SK-N-MC (cell line): ENCODE measurements around the gene DNPH1.

Source experiments
- EZH2 ChIP-seq: fragments of 200-600 bp; sonication (generic); IDR thresholded peaks from one replicate; pipeline ENCODE4 v1.6.1; 2017; ENCODE audit warnings: antibody characterized with exemption
- POLR2AphosphoS5 ChIP-seq: IDR thresholded peaks from 2 replicates; pipeline ENCODE4 v1.6.1; 2012; ENCODE audit warnings: mild to moderate bottlenecking, low read depth, low read length, borderline replicate concordance

DNA sequence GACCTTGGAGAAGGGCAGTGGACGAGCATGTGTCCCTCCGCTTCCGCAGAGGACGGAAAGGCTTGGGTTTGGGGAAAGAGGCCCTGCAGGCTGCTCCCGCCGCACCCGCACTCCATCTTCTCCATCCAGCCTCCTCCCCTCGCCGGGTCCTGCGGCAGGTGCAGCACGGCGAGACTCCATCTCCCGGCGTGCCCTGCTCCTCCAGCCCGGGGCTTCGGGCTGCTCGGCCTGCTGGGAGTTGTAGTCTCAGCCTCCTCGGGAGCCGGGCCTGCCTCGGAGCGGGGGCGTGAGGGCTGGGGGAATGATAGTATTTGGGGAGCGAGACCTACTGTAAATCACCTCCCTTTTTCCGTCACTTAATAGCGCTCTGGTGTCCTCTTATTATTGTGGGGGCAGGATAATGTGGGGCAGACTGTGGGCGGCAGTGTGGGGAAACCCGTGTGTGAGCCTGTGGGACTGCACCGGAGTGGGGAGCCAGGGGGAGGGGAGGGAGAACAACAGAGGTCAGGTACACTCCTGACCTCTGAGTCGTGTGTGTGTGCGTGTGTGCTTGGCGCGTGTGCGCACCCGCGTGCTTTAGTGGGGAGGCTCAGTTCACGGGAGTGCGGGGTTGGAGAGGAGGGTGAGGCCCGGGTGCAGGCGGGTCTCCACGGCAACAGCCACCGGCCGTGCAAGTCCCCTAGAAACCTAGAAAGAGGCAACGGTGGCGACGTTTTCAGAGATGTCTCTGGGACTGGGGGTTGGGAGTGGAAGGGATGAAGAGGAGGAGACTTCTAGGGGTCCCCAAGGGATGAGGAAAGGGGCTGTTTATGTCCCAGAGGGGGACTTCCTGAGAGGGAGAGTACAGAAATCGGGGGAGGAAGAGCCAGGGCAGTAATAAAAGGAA, 18.1 kb upstream of the DNPH1 start:
- TF ChIP-seq EZH2 (no peak), POLR2AphosphoS5 (no peak)
